ENCODE measurements around the gene ARHGAP42.

The ARHGAP42 gene

DNA sequence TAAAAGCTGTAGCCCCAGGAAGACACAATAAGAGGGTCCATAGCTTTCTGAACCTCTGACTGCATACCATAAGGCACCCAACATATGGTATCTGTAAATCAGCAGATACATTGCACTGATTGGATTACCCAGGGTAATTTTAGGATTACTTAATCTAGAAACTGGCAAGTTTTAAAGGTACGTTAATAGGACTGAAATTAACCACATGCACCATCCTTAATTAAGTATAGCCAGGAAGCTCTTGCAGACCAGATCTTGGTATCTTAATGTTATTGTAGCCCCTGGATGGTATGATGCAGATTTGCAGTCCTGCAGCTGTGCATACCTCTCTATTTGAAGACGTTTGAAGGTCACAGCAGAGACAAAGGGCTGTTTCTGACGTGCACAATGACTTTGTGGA, 72.8 kb downstream of the ARHGAP42 start:
- no peak for DNase-seq (ENCODE audit: low read depth in 2 of 2, low spot score in 1 of 2)

DNA sequence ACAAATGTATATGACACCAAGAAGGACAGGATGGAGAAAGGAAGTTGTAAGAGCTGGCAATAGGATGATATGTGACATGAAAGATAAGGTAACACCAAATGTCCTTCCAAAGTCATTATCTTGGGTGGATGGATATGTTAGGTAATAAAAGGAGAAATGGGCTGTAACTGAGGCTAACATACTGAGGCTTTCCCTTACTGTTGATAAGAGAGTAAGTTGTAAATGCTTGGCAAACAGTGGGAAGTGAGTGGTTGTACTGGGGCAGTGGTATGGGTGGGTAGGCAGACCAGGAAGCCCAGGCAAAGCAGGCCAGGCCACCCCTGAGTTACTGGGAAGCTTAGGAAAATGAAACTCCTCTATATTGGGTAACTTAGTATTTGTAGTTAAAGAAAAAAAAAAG, 73.7 kb downstream of the ARHGAP42 start:
- DNase-seq (ENCODE audit: low read depth in 2 of 2, low spot score in 1 of 2), result no peak

DNA sequence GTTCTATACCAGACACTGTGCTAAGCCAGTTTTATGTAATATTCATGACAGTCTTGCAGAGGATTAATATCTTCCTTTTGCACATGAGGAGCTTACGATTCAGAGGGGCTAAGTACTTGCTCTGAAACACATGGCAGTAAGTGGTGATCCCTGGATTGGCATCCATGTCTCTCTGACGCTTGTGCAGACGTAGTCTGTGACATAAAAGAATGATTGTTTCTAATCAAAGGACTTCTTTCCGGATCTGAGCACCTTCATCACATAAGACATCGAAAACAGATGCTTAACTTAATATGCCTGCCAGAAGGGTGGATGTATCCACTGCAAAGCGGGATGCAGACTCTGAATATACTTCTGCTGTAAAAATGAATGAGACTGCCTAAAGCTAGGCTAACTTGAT, 74.8 kb downstream of the ARHGAP42 start:
- no peak for DNase-seq (ENCODE audit: low read depth in 2 of 2, low spot score in 1 of 2)

DNA sequence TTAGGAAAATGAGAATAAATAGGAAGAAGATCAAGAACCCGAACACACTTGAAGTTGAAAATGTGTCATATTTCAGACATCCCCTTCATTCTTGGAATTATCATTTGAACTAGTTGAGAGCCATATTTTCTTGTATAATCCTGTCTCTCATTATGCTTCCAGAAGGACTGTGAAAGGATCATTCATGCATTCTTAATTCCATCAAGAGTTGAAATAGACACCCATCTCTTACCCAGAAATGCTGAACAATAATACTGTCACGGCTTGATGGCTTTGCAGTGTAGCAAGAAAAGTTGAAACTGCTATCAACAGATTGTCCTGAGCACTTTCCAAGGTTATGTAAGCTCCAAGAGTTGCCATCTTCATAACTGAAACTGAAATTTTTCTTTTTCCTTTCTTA, 79.7 kb downstream of the ARHGAP42 start:
- DNase-seq (ENCODE audit: low read depth in 2 of 2, low spot score in 1 of 2), result no peak

DNA sequence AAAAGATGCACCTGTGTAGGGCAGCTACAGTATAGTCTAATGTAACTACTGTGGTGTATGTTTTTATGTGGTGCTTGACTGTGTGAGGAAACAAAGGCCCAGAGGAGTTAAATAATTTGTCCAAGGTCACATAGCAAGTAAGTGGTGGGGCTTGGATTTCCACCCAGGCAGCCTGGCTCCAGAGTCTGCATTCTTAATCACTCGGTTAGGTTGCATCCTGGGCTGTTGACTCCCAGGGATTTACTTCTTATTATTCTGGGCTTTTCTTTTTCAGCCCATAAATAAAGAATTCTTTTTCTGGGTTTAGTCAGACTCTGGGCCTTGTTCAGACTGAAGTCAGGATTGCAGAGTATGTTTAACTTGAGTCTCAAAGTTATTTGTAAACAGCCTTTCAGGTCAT, 82.1 kb downstream of the ARHGAP42 start:
- DNase-seq (ENCODE audit: low read depth in 2 of 2, low spot score in 1 of 2), result no peak

DNA sequence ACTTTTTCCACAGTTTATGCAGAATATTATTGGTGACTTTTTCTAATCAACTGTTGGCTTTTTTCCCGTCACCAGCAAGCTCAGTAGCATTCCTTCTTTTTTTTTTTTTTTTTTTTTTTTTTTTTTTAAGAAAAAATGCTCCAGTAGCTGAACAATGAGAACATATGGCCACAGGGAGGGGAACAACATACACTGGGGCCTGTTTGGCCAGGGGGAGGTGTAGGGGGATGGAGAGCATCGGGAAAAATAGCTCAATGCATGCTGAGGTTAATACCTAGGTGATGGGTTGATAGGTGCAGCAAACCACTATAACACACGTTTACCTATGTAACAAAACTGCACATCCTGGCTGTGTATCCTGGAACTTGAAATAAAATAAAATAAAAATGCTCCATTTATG, 82.5 kb downstream of the ARHGAP42 start:
- no peak for DNase-seq (ENCODE audit: low read depth in 2 of 2, low spot score in 1 of 2)

DNA sequence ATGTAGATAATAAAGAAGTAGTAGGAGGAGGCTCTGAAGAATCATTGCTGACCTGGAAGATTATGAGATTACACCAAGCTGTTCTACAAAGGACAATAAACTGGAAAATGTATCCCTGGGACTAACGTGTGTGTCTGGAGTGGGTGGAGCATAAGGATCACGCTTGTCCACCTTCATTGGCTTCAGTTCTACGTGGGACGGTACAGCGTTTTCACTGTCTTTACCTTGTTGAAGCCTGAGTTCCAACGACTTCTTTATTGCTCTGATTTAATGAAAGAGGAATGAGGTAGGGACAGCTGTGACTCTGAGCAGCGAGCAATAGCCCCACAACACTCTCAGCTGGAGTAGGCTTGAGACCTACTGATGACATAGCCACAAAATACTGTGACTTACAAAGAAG, 87.0 kb downstream of the ARHGAP42 start:
- no peak for DNase-seq (ENCODE audit: low read depth in 2 of 2, low spot score in 1 of 2)

DNA sequence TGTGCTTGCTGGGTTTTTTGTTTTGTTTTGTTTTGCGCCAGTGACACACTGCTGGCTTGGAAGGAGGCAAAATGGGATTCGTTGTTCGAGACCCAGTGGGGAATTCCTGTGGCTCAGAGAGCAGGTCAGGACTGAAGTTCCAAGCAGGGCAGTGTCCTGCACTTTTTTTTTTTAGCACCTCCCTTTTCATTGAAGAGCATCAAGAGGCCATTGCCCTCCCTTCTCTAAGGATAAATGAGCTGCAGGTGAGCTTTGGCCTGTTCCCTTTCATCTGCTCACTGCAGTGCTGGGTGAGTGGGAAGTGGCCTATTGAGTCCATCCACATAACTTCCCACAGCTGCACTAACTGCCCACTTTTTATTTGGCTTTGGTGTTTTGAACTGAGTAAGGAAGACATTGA, 87.8 kb downstream of the ARHGAP42 start:
- no peak for DNase-seq (ENCODE audit: low read depth in 2 of 2, low spot score in 1 of 2)

DNA sequence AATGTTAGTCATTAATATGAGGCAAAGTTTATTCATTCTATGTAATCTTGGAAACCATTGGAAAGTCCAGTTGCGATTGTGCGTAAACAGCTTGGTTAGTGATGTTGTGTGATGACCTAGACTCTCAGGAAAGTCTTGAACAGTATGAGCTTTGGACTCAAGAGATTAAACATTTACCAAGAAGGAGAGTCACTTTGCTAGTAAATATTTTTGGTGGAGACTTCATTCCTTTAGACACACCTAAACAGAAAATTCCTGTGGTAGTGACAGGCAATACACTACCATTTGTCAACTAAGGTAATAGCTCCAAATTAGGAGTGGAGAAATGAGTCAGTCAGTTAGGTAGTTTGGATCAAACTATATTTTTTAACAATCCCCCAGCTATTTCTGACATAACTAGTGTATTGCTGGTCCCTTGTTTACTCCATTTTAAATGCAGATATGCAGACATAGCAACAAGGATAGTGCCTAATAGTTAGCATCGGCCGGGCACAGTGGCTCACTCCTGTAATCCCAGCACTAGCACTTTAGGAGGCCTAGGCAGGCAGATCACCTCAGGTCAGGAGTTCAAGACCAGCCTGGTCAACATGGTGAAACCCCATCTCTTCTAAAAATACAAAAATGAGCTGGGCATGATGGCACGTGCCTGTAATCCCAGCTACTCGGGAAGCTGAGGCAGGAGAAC, 89.3 kb downstream of the ARHGAP42 start:
- no peak for DNase-seq (ENCODE audit: low read depth in 2 of 2, low spot score in 1 of 2)

DNA sequence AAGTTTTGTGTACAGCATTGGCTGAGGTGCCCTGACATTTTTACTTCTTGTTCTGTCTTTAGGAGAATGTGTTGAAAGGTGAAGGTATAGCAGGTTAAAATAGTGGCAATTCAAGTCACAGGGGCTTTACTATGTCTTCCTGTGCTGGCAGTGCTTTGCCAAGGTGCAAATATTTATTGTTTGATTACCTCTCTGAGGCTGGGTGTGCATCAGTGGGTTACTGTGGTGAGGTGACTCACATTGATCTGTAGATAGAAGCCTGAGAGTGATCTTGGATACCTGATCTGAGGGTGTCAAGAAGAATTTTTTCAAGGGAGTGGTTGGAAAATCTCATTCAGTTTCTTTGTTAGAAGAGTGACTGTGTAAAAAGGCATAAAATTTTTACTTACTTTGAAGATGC, 90.0 kb downstream of the ARHGAP42 start:
- no peak for DNase-seq (ENCODE audit: low read depth in 2 of 2, low spot score in 1 of 2)

DNA sequence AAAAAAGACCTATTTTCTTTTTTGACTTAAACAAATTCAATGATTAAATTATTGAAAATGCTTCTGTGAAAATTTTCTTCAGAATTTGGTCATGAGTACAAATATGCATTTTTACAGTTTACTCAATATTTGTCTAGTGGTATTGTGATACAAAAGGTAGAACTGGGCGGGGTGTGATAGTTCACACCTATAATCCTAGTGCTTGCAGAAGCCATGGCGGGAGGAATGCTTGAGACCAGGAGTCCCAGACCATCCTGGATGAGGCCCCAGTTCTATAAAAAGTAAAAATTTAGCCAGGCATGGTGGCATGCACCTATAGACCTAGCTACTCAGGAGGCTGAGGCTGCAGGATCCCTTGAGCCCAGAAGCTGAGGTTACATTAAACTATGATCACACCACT, 90.6 kb downstream of the ARHGAP42 start:
- no peak for DNase-seq (ENCODE audit: low read depth in 2 of 2, low spot score in 1 of 2)

DNA sequence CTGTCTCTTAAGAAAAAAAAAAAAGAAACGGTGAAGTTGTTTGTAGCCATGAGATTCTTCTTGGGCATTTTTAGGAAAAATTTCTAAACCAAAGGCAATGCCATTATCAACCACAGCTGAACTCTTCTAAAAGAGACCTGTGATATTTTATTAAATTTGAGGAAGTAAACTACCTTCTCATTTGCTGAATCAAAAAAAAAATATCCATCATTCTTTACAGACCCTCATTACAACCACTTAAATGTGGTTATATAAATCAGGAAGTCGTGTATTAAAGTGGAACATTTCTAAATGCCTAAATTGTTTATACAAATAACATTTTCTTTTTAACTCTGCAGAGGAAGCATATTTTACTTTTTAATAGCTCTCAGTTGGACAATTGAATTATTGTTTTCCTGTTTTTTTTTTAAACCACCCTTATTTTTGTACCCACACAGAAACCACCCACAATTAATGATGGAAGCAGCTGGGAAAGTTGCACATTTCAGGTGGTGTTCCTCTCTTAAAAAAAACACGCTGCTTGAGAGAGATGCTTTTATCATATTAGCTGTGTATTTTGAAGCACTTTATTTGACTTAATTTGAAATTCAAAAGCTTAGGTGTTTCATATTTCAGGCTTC, 91.2 kb downstream of the ARHGAP42 start:
- no peak for DNase-seq (ENCODE audit: low read depth in 2 of 2, low spot score in 1 of 2)

DNA sequence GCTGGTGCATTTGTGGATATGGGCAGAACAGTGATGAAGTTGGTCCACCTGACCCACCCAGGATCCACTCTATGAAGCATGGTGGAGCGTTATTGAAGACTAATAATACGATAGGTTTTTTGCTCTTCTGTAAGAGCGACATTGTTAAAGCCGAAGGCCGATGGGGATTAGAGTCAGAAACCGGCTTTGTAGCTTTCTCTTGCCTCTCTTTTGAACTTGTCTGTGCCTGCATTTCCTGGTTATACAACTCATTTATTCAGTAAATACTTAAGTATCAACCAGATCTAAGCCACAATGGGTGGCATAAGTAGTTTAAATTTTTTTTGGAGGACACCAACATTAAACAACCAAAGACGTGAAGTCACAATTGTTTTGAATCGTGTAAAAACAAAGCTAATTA, 93.4 kb downstream of the ARHGAP42 start:
- DNase-seq (ENCODE audit: low read depth in 2 of 2, low spot score in 1 of 2), result no peak

DNA sequence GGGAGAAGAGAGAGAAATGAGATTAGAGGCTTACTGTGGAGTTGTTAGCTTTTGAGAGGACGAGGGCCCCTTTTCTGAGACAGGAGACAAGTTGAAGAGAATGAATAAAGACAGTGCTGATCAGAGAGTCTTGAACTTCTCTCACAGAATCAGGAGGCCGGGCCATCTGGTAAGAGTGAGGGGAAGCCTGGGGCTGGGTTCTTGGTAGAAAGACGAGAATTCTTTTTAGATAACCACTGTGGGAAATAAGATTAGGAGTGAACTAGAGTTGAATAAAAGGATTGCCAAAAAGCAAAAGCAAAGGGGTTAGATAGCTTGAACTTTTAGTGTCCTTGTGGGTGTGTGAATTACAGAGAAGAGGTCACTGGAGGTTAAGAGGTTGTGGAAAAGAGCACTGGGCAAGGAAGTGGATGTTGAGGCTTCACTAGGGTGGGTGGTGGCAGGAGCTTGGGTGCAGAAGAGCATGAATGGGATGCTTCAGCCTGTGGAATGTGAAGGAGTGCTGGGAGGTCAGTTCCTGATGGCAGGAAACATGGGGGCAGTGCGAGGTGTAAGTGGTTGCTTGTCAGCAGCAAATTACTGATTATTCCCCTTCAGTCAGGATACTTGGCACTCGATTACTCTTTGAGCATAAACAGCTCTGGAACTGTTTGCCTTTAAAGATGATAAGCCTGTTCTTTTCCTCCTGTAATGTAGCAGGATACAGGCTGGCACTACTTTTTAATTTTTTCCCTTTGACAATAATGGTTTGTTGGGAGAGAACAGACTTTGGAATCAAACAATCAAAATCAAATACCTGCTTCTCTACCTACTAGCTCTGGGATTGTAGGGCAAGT, 98.3 kb downstream of the ARHGAP42 start:
- no peak for DNase-seq (ENCODE audit: low read depth in 2 of 2, low spot score in 1 of 2)

DNA sequence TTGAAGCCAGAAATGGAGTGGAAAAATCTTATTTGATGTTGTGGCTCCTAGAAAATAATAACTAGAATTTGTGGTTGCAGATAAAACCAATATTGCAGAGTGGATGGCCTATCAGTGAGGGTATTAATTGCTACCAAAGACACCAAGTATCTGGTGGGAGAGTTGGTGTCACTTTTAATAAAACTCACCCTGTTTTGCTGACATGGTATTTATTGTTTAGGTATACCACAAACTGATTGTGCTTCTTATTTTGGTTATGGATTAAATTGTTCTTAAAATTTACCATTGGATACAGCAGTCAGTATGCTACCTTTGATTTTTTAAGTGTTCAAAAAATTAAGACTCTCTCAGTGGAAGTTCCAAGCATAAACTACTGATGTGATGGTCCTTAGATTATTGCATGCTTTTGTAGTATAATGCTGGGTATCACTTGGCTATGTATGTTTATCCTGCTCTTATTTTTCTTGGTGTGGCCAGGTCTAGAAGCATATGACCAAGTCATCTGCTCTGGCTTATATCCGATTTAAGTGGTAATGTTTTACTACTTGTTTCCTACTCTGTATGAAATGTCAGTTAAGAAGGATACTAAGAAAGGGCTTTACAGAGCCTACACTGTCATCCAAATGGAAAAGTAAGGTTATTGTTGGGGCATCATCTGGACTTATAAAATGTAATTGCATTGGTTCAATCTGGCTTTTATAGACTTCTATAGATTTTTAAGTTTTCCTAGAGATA, 101.6 kb downstream of the ARHGAP42 start:
- DNase-seq (ENCODE audit: low read depth in 2 of 2, low spot score in 1 of 2), result no peak

DNA sequence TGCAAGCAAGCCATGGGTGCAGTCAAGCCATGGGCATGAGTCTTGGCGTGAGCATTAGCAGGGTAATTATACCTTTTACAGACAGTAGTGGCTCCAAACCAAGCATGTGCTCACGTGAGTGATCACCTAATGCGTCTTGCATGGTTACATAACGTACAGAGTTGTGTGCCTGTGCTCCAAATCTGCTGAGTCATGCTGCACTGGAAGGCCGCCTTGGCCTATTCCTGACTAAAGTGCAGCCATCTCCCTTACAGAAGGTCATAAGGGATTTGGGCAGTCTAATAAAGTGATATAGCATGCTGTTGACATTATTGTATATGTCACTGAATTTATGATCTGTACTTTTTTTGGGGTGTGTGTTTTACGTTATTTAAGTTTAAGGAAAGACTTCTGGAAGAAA, 102.4 kb downstream of the ARHGAP42 start:
- DNase-seq (ENCODE audit: low read depth in 2 of 2, low spot score in 1 of 2), result no peak

DNA sequence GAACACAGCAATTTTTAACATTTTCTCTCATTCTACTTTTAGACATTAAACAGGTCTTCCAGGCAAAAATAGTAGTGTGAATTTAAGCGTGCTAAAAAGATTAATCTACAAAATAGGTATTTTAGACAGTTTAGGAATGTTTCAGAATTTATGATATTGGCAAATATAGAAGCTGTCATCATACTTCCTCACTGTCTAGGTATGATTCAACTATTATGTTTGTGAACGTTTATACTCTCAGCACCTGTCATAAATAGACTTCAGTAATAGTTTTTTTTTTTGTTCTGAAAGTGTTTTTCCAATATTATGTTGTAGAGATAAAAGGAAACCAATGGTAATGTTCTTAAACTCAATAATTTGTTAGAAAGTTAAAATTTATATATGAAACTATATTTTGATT, 103.0 kb downstream of the ARHGAP42 start:
- no peak for DNase-seq (ENCODE audit: low read depth in 2 of 2, low spot score in 1 of 2)

DNA sequence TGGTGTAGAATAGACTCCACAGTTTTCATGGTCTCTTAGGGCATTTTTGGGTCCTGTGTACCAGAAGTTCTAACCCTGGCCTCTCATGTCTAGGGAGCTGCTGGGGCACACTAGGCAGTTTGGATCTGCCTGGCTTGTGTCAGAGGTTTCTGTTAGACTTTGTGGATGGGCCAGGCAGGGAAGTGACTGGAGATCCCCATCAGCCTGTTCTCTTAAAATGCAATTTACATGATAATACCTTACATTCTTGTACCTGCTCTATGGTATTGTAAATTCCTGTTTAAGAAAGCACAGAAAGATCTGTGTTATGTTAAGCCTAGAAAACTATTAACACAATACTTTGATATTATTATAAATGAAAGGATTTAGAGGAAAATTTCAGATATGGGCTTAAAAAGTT, 104.0 kb downstream of the ARHGAP42 start:
- DNase-seq (ENCODE audit: low read depth in 2 of 2, low spot score in 1 of 2), result no peak

DNA sequence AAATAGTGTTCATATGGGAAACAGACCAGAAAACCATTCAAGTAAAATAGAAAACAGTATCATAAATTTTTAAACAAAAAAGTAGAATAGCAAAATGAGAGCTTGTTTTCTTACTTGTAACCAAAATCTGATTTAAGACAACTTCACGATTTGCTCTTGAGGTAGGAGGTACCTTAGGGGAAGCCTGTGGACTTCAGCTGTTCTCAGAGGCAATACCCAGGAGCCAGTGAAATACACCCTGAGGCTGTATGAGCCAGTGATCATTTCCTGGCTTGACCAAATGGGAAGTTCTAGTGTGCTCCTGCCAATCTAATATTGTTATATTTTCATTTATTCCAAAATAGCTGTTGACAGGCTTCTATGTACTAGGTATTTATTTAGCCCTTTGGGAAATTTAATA, 104.8 kb downstream of the ARHGAP42 start:
- DNase-seq (ENCODE audit: low read depth in 2 of 2, low spot score in 1 of 2), result no peak

DNA sequence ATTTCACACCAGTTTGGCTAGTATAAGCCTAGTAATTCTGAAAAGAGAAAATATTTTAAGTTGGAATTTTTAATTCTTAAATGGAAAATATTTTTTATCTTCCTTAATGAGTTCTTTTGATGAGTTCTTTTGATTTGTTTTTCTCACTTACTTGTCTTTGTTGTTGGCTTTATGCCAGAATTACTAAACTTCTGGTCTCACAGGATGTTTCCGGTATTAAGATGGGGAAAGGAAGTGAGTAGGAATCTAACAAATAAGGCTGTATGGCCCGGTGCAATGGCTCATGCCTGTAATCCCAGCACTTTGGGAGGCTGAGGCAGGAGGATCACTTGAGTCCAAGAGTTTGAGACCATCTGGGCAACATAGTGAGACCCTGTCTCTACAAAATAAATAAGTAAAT, 106.4 kb downstream of the ARHGAP42 start:
- no peak for DNase-seq (ENCODE audit: low read depth in 2 of 2, low spot score in 1 of 2)

DNA sequence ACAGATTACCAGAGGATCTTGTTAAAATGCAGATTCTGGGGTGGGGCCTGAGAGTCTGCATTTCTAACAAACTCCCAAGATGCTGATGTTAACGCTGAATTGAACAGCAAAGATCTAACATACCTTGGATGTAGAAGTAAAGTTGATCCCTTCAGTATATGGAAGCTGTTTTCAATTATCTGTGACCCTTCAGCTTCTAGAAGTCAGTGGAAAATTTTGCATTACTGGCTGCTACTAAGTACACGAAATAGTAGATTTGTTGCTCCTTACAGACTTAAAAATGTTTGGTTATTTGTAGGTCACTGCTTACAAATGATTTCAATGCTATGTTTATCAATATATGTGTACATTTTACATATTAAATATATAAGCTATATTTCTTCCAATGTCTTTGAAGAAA, 107.4 kb downstream of the ARHGAP42 start:
- DNase-seq (ENCODE audit: low read depth in 2 of 2, low spot score in 1 of 2), result no peak

DNA sequence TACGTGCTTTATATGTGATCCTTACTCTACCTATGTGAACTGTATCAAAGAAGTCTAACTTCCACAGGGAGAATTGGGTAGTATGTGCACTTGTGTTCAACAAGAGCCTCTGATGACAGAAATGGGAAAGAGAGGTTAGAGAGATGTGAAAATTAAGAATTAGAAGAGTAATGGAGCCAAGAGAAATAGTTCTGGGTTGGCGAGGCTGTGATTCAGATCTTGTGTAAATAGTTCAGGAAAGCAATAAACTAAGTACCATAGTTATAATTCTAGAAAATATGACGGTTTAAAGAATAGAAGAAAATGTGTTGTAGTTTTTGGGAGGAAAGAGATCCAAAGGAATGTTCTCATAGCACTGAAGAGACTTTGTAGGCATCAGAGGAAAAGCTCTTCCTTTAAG, 112.4 kb downstream of the ARHGAP42 start:
- no peak for DNase-seq (ENCODE audit: low read depth in 2 of 2, low spot score in 1 of 2)
